H1 (cell line): Measurements from ENCODE around the gene TTC23. TPM values are rescaled to one million over a fixed set of nuclear protein-coding genes. Genes with fewer than 3 reads are reported as not detected.

Experiments
- CTCF ChIA-PET: fragments of 300-600 bp; sonication (Branson Sonifier 250); formaldehyde crosslinking; loops from one replicate; lab custom pipeline; 2021; ENCODE audit not compliant: partially characterized antibody; lab: Charles Lee
- POLR2A ChIA-PET: fragments of 300-600 bp; sonication (Branson Sonifier 250); formaldehyde crosslinking; loops from one replicate; lab custom pipeline; 2021; ENCODE audit warnings: inconsistent platforms; ENCODE audit not compliant: partially characterized antibody; lab: Charles Lee
- DNase-seq, 2 experiments: peaks; one replicate each; pipeline versions ENCODE4 v3.0.0 to v3.0.0-alpha.2; 2010 to 2022; ENCODE audit warnings: low spot score in 2 of 2, low read depth in 1 of 2, mixed read lengths in 1 of 2
- FAIRE-seq: peaks from 2 replicates; lab custom pipeline; 2011; peaks lifted over from hg19 to GRCh38; lab: Jason Lieb, UNC
- H2AFZ ChIP-seq: 2 replicates; pipeline ENCODE4 v1.8.1; 2012; ENCODE audit warnings: low read length, inconsistent platforms
- H2AK5ac ChIP-seq: 2 replicates; pipeline ENCODE4 v1.6.1; 2013; ENCODE audit warnings: low read depth, low read length
- H2BK120ac ChIP-seq: replicated peaks from 2 replicates; pipeline ENCODE3; 2013; ENCODE audit warnings: low read depth, low read length, inconsistent platforms
- H2BK12ac ChIP-seq: 2 replicates; pipeline ENCODE4 v1.6.1; 2013; ENCODE audit warnings: low read depth, low read length
- H2BK15ac ChIP-seq: 2 replicates; pipeline ENCODE4 v1.6.1; 2013; ENCODE audit warnings: low read length
- H2BK20ac ChIP-seq: 2 replicates; pipeline ENCODE4 v1.6.1; 2013; ENCODE audit warnings: low read length
- H2BK5ac ChIP-seq: 2 replicates; pipeline ENCODE4 v1.6.1; 2013; ENCODE audit warnings: low read depth, low read length
- H3K14ac ChIP-seq: 2 replicates; pipeline ENCODE4 v1.6.1; 2013; ENCODE audit warnings: inconsistent platforms; ENCODE audit not compliant: insufficient read length
- H3K18ac ChIP-seq: 2 replicates; pipeline ENCODE4 v1.6.1; 2013; ENCODE audit warnings: low read length; ENCODE audit errors: extremely low read depth
- H3K23ac ChIP-seq: 2 replicates; pipeline ENCODE4 v1.6.1; 2013; ENCODE audit warnings: inconsistent platforms; ENCODE audit not compliant: insufficient read length
- H3K23me2 ChIP-seq: 2 replicates; pipeline ENCODE4 v1.6.1; 2013; ENCODE audit warnings: low read depth, low read length
- H3K27ac ChIP-seq: 2 replicates; pipeline ENCODE4 v1.6.1; 2011; ENCODE audit warnings: low read depth, low read length, inconsistent platforms
- H3K27me3 ChIP-seq, 4 experiments: replicated peaks in 1 of 4; 1 replicate in 1 of 4; 2 replicates in 3 of 4; pipeline versions ENCODE4 v1.6.1 to v1.8.1; 2011 to 2013; ENCODE audit warnings: low read length in 3 of 4, mild to moderate bottlenecking in 3 of 4, inconsistent platforms in 2 of 4, mixed read lengths in 2 of 4, moderate library complexity in 1 of 4; ENCODE audit not compliant: control insufficient read depth in 3 of 4, insufficient read depth in 3 of 4; ENCODE audit errors: extremely low read depth in 1 of 4
- H3K36me3 ChIP-seq, 4 experiments: 2 replicates each; pipeline versions ENCODE4 v1.6.1 to v1.8.1; 2011 to 2013; ENCODE audit warnings: mild to moderate bottlenecking in 4 of 4, low read length in 3 of 4, moderate library complexity in 2 of 4, control low read depth in 1 of 4, inconsistent platforms in 1 of 4; ENCODE audit not compliant: insufficient read depth in 4 of 4, control insufficient read depth in 2 of 4
- H3K4ac ChIP-seq: replicated peaks from 2 replicates; pipeline ENCODE3; 2013; ENCODE audit warnings: low read length, low read depth, mixed read lengths, inconsistent platforms; ENCODE audit not compliant: insufficient read length
- H3K4me1 ChIP-seq, 4 experiments: replicated peaks in 1 of 4; 1 replicate in 1 of 4; 2 replicates in 3 of 4; pipeline versions ENCODE4 v1.6.1 to v1.8.1; 2011 to 2013; ENCODE audit warnings: low read length in 3 of 4, inconsistent platforms in 2 of 4, mixed read lengths in 1 of 4; ENCODE audit not compliant: insufficient read depth in 4 of 4, control insufficient read depth in 3 of 4
- H3K4me2 ChIP-seq, 2 experiments: 2 replicates each; pipeline versions ENCODE4 v1.6.1 to v1.8.1; 2011 to 2013; ENCODE audit warnings: low read depth in 2 of 2, low read length in 2 of 2, control low read depth in 1 of 2, inconsistent platforms in 1 of 2, mild to moderate bottlenecking in 1 of 2; ENCODE audit not compliant: insufficient read depth in 1 of 2
- H3K4me3 ChIP-seq, 4 experiments: fragments of 200-600, 300-600 bp in 1 of 4; sonication (generic), shearing (Covaris generic), sonication (Bioruptor Twin) in 1 of 4; 2 replicates each; pipeline versions ENCODE4 v1.5.1 to v1.8.1; 2011 to 2016; ENCODE audit warnings: low read length in 4 of 4, low read depth in 3 of 4, control low read depth in 2 of 4, inconsistent platforms in 2 of 4, mild to moderate bottlenecking in 2 of 4, mixed read lengths in 1 of 4, moderate library complexity in 1 of 4; ENCODE audit not compliant: insufficient read depth in 2 of 4; ENCODE audit errors: extremely low read depth in 1 of 4
- H3K56ac ChIP-seq: replicated peaks from 2 replicates; pipeline ENCODE3; 2013; ENCODE audit warnings: low read depth, mild to moderate bottlenecking, mixed read lengths, low read length, inconsistent platforms; ENCODE audit not compliant: insufficient read length
- H3K79me1 ChIP-seq: 2 replicates; pipeline ENCODE4 v1.6.1; 2013; ENCODE audit warnings: low read depth, low read length, control low read depth
- H3K79me2 ChIP-seq, 2 experiments: 2 replicates each; pipeline versions ENCODE4 v1.6.1 to v1.8.1; 2012 to 2013; ENCODE audit warnings: low read length in 2 of 2, mild to moderate bottlenecking in 2 of 2, inconsistent platforms in 1 of 2; ENCODE audit not compliant: insufficient read depth in 2 of 2, control insufficient read depth in 1 of 2
- H3K9ac ChIP-seq, 4 experiments: replicated peaks in 1 of 4; 1 replicate in 1 of 4; 2 replicates in 3 of 4; pipeline versions ENCODE4 v1.6.1 to v1.8.1; 2011 to 2013; ENCODE audit warnings: low read depth in 3 of 4, low read length in 3 of 4, control low read depth in 2 of 4, mild to moderate bottlenecking in 2 of 4, moderate library complexity in 2 of 4, inconsistent platforms in 1 of 4; ENCODE audit errors: extremely low read depth in 1 of 4
- H3K9me3 ChIP-seq, 2 experiments: 2 replicates each; pipeline versions ENCODE4 v1.6.1 to v1.8.1; 2012 to 2013; ENCODE audit warnings: mild to moderate bottlenecking in 2 of 2, moderate library complexity in 2 of 2, control low read depth in 1 of 2, inconsistent platforms in 1 of 2, low read depth in 1 of 2, low read length in 1 of 2, mixed read lengths in 1 of 2; ENCODE audit not compliant: insufficient read depth in 2 of 2
- H4K20me1 ChIP-seq, 2 experiments: replicated peaks in 1 of 2; 2 replicates each; pipeline versions ENCODE3 to v1.8.1; 2011 to 2013; ENCODE audit warnings: inconsistent platforms in 2 of 2, low read length in 2 of 2, mild to moderate bottlenecking in 1 of 2; ENCODE audit not compliant: insufficient read depth in 2 of 2, control insufficient read depth in 1 of 2
- H4K5ac ChIP-seq: 2 replicates; pipeline ENCODE4 v1.6.1; 2013; ENCODE audit warnings: low read length, low read depth, mixed read lengths, inconsistent platforms; ENCODE audit not compliant: insufficient read length
- H4K8ac ChIP-seq: 2 replicates; pipeline ENCODE4 v1.8.0; 2013; ENCODE audit warnings: mild to moderate bottlenecking, moderate library complexity, low read length, inconsistent platforms; ENCODE audit not compliant: insufficient read depth; ENCODE audit errors: extremely low read depth
- H4K91ac ChIP-seq: replicated peaks from 2 replicates; pipeline ENCODE3; 2013; ENCODE audit warnings: low read length, mixed read lengths, inconsistent platforms; ENCODE audit not compliant: insufficient read length
- BRCA1 ChIP-seq: IDR thresholded peaks from 2 replicates; pipeline ENCODE4 v1.6.1; 2012; ENCODE audit warnings: low read depth, low read length, improper control_type of control experiment
- CBX8 ChIP-seq: fragments of 300-800, 300-1000 bp; sonication (generic); IDR thresholded peaks from 2 replicates; pipeline ENCODE4 v1.7.1; 2016; ENCODE audit warnings: low read depth, low read length, borderline replicate concordance
- CHD2 ChIP-seq: IDR thresholded peaks from 2 replicates; pipeline ENCODE4 v1.6.1; 2012; ENCODE audit warnings: low read length, improper control_type of control experiment
- GABPA ChIP-seq: IDR thresholded peaks from 2 replicates; pipeline ENCODE4 v1.6.1; 2011; ENCODE audit warnings: mild to moderate bottlenecking, low read length, moderate library complexity, borderline replicate concordance; ENCODE audit not compliant: insufficient read depth
- HDAC2 ChIP-seq, 2 experiments: fragments of 300-600 bp in 1 of 2; sonication (generic) in 1 of 2; IDR thresholded peaks; 2 replicates each; pipeline ENCODE4 v1.6.1; 2011 to 2012; ENCODE audit warnings: low read depth in 2 of 2, low read length in 2 of 2, mild to moderate bottlenecking in 2 of 2, moderate library complexity in 2 of 2, borderline replicate concordance in 1 of 2, inconsistent platforms in 1 of 2
- NRF1 ChIP-seq: IDR thresholded peaks from 2 replicates; pipeline ENCODE4 v1.6.1; 2011; ENCODE audit warnings: mild to moderate bottlenecking, low read depth, low read length, improper control_type of control experiment
- RFX5 ChIP-seq: IDR thresholded peaks from 2 replicates; pipeline ENCODE4 v1.6.1; 2011; ENCODE audit warnings: low read depth, low read length, improper control_type of control experiment, borderline replicate concordance
- RNF2 ChIP-seq: fragments of 200-900, 300-1000 bp; sonication (generic); IDR thresholded peaks from 2 replicates; pipeline ENCODE4 v1.7.1; 2016; ENCODE audit warnings: borderline replicate concordance, low read depth, mild to moderate bottlenecking, antibody characterized with exemption, low read length; ENCODE audit not compliant: poor library complexity, severe bottlenecking; ENCODE audit errors: missing control alignments
- TBP ChIP-seq: IDR thresholded peaks from 2 replicates; pipeline ENCODE4 v1.6.1; 2011; ENCODE audit warnings: low read depth, low read length, improper control_type of control experiment
- TCF12 ChIP-seq: IDR thresholded peaks from 2 replicates; pipeline ENCODE4 v1.6.1; 2011; ENCODE audit warnings: low read depth, mild to moderate bottlenecking, low read length
- ZNF274 ChIP-seq: IDR thresholded peaks from 2 replicates; pipeline ENCODE4 v1.7.0; 2012; ENCODE audit warnings: low read length, borderline replicate concordance; ENCODE audit errors: extremely low read depth
- WGBS, 2 experiments: shearing (Covaris generic) in 1 of 2; methylation state at CpG; one replicate each; pipeline versions ENCODE4 v1.1.6 to v1.1.7; 2013 to 2015; ENCODE audit warnings: low lambda C conversion rate in 2 of 2, mixed read lengths in 2 of 2, inconsistent platforms in 1 of 2, low coverage in 1 of 2, missing lambda C conversion rate in 1 of 2; ENCODE audit not compliant: insufficient replicate concordance in 2 of 2, insufficient coverage in 1 of 2, insufficient read length in 1 of 2; ENCODE audit errors: extremely low coverage in 1 of 2, missing lambda C conversion rate in 1 of 2; 5-methylcytosine and 5-hydroxymethylcytosine counted together
- polyA plus RNA-seq, 7 experiments: library from polyadenylated mRNA; depleted of rRNA in 3 of 7; stranded (reverse) in 5 of 7; unstranded in 2 of 7; fragments of >200 nt in 5 of 7; fragments of 200-250 nt in 2 of 7; gene quantifications; 1 replicate in 5 of 7; 2 replicates in 1 of 7; 4 replicates in 1 of 7; pipeline versions ENCODE4 v1.2.1 to v1.2.3, GENCODE V29; 2011 to 2013; ENCODE audit warnings: missing spikeins in 2 of 7, mixed read lengths in 2 of 7
- total RNA-seq: library from RNA; stranded (reverse); fragmentation: NEBNext Ultra II Directional; extraction: Animal tissue kit (Norgen Biotek cat#: 25700); gene quantifications from 2 replicates; pipeline ENCODE4 v1.2.1, GENCODE V29; 2021
- TF ChIP-seq, protein P1 (sequence below): IDR thresholded peaks from 2 replicates; pipeline ENCODE4 v1.6.1; 2012; ENCODE audit warnings: inconsistent platforms

TTC23 gene
- total and polyA plus RNA-seq, 2 of the 8 experiments (the other 6 are each of a cell fraction or from before 2014, with no cell fraction given), result 4.8 to 23.0 TPM

DNA sequence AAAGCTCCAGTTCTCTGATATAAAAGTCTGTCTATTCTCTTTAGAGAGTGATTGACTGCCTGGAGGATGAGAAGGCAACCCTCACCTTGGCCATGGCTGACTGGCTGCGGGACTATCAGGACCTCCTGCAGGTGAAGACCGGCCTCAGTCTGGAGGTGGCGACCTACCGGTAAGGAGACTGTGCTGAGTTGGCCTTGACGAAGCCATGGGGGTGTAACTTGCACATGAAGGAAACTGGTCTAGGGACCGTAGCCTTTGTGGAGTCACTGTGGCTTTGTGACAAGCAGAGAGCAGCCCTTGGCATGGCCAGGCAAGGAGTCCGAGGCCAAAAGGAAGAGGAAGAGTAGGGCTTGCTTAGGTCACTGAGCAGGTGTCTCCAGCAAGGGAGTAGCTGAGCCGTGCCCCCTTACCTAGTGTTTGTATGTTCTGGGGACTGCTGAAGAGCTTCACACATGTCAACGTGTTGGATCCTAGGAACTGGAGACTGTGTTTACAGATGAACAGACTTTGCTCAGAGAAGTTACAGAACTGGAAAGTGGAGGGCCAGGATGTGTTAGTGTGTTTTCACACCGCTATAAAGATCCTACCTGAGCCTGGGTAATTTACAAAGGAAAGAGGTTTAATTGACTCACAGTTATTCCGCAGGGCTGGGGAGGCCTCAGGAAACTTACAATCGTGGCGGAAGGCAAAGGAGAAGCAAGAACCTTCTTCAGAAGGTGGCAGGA lies 135.7 kb downstream of the TTC23 start:
- no peak overlapping the region for H2AK5ac ChIP-seq
- FAIRE-seq, result no peak
- TF ChIP-seq, protein P1, sequence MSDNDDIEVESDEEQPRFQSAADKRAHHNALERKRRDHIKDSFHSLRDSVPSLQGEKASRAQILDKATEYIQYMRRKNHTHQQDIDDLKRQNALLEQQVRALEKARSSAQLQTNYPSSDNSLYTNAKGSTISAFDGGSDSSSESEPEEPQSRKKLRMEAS, result no peak
- TF ChIP-seq RFX5, result no peak
- TF ChIP-seq BRCA1, result no peak
- TF ChIP-seq TBP, result no peak
- no peak for TF ChIP-seq CHD2
- TF ChIP-seq HDAC2 (IDR thresholded peaks at IDR 0.05; ENCODE audit: borderline replicate concordance in 1 of 2, low read depth in 2 of 2, low read length in 2 of 2), result no peak
- TF ChIP-seq ZNF274, result no peak
- no peak for TF ChIP-seq RNF2
- TF ChIP-seq GABPA, result no peak
- no peak for TF ChIP-seq TCF12
- TF ChIP-seq NRF1, result no peak
- no peak for TF ChIP-seq CBX8

More for the DNA sequence above, 135.7 kb downstream of the TTC23 start:
- DNase-seq, result no peak
- Histone ChIP-seq H3K9ac (no peak overlapping the region), H3K14ac (no peak overlapping the region), H4K91ac (no peak overlapping the region), H2BK120ac (no peak overlapping the region), H2AFZ (no peak overlapping the region), H3K4me3 (no peak overlapping the region), H3K79me2 (no peaks in the 10 kb centered on the region), H3K79me1 (no peaks in the 10 kb centered on the region), H3K9me3 (no peaks in the 10 kb centered on the region), H3K36me3 (no peaks in the 10 kb centered on the region), H3K4ac (no peak overlapping the region), H3K27ac (no peak overlapping the region), H4K5ac (no peak overlapping the region), H2BK15ac (no peak overlapping the region), H3K56ac (no peak overlapping the region), H3K4me1 (no peaks in the 10 kb centered on the region), H3K23me2 (no peaks in the 10 kb centered on the region), H3K4me2 (no peak overlapping the region), H2BK12ac (no peak overlapping the region), H3K18ac (no peak overlapping the region), H2BK5ac (no peak overlapping the region), H3K27me3 (no peaks in the 10 kb centered on the region), H3K23ac (no peak overlapping the region), H4K8ac (peak overlapping the region; percentile 1; the same call in 1 of the 2 replicates), H2BK20ac (no peak overlapping the region), H4K20me1 (no peaks in the 10 kb centered on the region)
- POLR2A ChIA-PET, result no interaction called here
- WGBS, 2 experiments, result 92% methylated on average over 13 of the region's 13 CpGs; no CpG with 5 or more reads in 1 of the 2 experiments
- CTCF ChIA-PET, result interaction anchor here (0.6 to 1.9 kb wide), 5 partner anchors 9 to 1530 kb away, joined by 3 to 8 read pairs (median 4); partner anchors contain the start of gene SYNM
